ENCODE results near the gene SERINC3.

DNA sequence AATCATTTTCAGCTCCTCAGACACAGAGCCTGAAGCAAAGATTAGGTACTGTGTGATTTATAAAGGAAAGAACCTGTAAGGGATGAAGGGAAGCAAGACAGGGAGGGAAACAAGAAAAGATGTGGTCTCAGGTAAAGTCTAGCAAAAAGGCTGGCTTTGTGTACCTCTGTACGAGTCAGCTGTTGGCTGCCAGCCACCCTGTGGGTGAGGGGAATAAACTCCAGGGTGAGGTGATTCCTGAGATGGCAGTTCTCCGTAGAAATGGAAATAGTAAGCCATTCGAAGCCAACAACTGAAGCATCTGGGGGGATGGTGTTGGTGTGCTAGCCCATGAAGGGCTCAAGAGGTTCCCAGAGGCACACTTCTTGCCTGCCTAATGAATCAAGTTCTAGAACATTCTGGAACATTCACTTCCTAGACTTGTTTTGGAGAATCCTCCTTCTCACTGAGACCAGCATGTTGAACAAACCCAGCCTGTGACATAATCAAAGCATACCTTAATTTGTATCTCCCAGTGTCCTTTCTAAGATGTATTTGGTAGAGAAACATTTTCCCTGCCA lies 56.8 kb downstream of the SERINC3 start:
- TF ChIP-seq POLR2AphosphoS5 (IDR thresholded peaks at IDR 0.05; ENCODE audit: low read depth): no peak
- TF ChIP-seq, protein P1, sequence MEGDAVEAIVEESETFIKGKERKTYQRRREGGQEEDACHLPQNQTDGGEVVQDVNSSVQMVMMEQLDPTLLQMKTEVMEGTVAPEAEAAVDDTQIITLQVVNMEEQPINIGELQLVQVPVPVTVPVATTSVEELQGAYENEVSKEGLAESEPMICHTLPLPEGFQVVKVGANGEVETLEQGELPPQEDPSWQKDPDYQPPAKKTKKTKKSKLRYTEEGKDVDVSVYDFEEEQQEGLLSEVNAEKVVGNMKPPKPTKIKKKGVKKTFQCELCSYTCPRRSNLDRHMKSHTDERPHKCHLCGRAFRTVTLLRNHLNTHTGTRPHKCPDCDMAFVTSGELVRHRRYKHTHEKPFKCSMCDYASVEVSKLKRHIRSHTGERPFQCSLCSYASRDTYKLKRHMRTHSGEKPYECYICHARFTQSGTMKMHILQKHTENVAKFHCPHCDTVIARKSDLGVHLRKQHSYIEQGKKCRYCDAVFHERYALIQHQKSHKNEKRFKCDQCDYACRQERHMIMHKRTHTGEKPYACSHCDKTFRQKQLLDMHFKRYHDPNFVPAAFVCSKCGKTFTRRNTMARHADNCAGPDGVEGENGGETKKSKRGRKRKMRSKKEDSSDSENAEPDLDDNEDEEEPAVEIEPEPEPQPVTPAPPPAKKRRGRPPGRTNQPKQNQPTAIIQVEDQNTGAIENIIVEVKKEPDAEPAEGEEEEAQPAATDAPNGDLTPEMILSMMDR (IDR thresholded peaks at IDR 0.05; ENCODE audit: insufficient read depth, low read length): no peak
